CD4-positive, alpha-beta memory T cell (primary cell): ENCODE results near the gene SLC25A25. TPM values are rescaled to one million over a fixed set of nuclear protein-coding genes. Genes with fewer than 3 reads are reported as not detected.
A peak's percentile ranks its signal among the peaks of the same experiment; 100 is the strongest.

Experiments used
- CTCF ChIA-PET: fragments of 350-600 bp; sonication (Branson Sonifier 250); formaldehyde crosslinking; loops from one replicate; lab custom pipeline; 2021; ENCODE audit warnings: inconsistent platforms; ENCODE audit not compliant: partially characterized antibody; lab: Charles Lee
- POLR2A ChIA-PET: fragments of 350-600 bp; sonication (Branson Sonifier 250); formaldehyde crosslinking; loops from one replicate; lab custom pipeline; 2021; ENCODE audit not compliant: partially characterized antibody; lab: Charles Lee
- DNase-seq, 5 donors: peaks; one replicate each; pipeline versions ENCODE4 v3.0.0 to v3.0.0-alpha.2; 2020 to 2022; ENCODE audit warnings: mixed read lengths in 1 of 5
- H3K27ac ChIP-seq: one replicate; pipeline ENCODE4 v1.7.0; 2013; ENCODE audit warnings: low read depth, low read length
- H3K27me3 ChIP-seq: 2 replicates; pipeline ENCODE4 v1.7.0; 2013; ENCODE audit warnings: mild to moderate bottlenecking, low read length, moderate library complexity; ENCODE audit not compliant: insufficient read depth
- H3K36me3 ChIP-seq: 2 replicates; pipeline ENCODE4 v1.7.0; 2013; ENCODE audit warnings: mild to moderate bottlenecking, low read length, moderate library complexity; ENCODE audit not compliant: insufficient read depth
- H3K4me1 ChIP-seq: 2 replicates; pipeline ENCODE4 v1.7.0; 2013; ENCODE audit warnings: mild to moderate bottlenecking, low read length, moderate library complexity; ENCODE audit not compliant: insufficient read depth
- H3K4me3 ChIP-seq, 2 donors: one replicate each; pipeline ENCODE4 v1.7.0; 2013; ENCODE audit warnings: low read length in 2 of 2, mild to moderate bottlenecking in 1 of 2
- H3K9me3 ChIP-seq, 2 donors: one replicate each; pipeline ENCODE4 v1.7.0; 2013; ENCODE audit warnings: low read length in 2 of 2, control low read depth in 1 of 2; ENCODE audit not compliant: control insufficient read depth in 1 of 2
- H3K27ac Mint-ChIP-seq, 7 donors: one replicate each; pipeline ENCODE4 v1.8.0; 2020 to 2021; ENCODE audit warnings: mixed read lengths in 7 of 7, mild to moderate bottlenecking in 6 of 7, inconsistent platforms in 3 of 7, moderate library complexity in 3 of 7
- H3K27me3 Mint-ChIP-seq, 2 donors: one replicate each; pipeline ENCODE4 v1.8.0; 2020 to 2021; ENCODE audit warnings: mixed read lengths in 2 of 2
- H3K36me3 Mint-ChIP-seq, 2 donors: one replicate each; pipeline ENCODE4 v1.8.0; 2020 to 2021; ENCODE audit warnings: mixed read lengths in 2 of 2, inconsistent platforms in 1 of 2, mild to moderate bottlenecking in 1 of 2
- H3K4me1 Mint-ChIP-seq, 4 donors: one replicate each; pipeline ENCODE4 v1.8.0; 2020 to 2021; ENCODE audit warnings: mixed read lengths in 4 of 4, mild to moderate bottlenecking in 1 of 4
- H3K4me3 Mint-ChIP-seq, 8 donors: one replicate each; pipeline ENCODE4 v1.8.0; 2020 to 2021; ENCODE audit warnings: mixed read lengths in 8 of 8, mild to moderate bottlenecking in 7 of 8, moderate library complexity in 6 of 8, inconsistent platforms in 3 of 8
- H3K9me3 Mint-ChIP-seq, 8 donors: one replicate each; pipeline ENCODE4 v1.8.0; 2020 to 2021; ENCODE audit warnings: mixed read lengths in 8 of 8, mild to moderate bottlenecking in 5 of 8, inconsistent platforms in 3 of 8, moderate library complexity in 1 of 8
- intact Hi-C: fragments of 100-400 bp; cut with micrococcal nuclease; formaldehyde crosslinking; loops from one replicate; pipeline ENCODE4 v1.15.1; 2023
- polyA plus RNA-seq, 2 donors: library from polyadenylated mRNA; unstranded; fragments of 300-500 nt; fragmentation: Illumina TruSeq; gene quantifications; one replicate each; pipeline ENCODE4 v1.2.3, GENCODE V29; 2021
- total RNA-seq, 2 experiments: library from RNA; stranded (reverse); gene quantifications; one replicate each; pipeline ENCODE4 v1.2.3, GENCODE V29; 2021

The SLC25A25 gene
- total and polyA plus RNA-seq, 4 experiments from 2014 or later, result 13.4 to 26.9 (median 19.8) TPM

- H3K4me3 ChIP-seq, result no peak overlapping the region
- no peak overlapping the region for H3K4me3 Mint-ChIP-seq
- H3K27me3 ChIP-seq, result no peaks in the 10 kb centered on the region
- no peaks in the 10 kb centered on the region for H3K27me3 Mint-ChIP-seq
- no peaks in the 10 kb centered on the region for H3K9me3 ChIP-seq
- H3K27ac Mint-ChIP-seq, result peak overlapping the region in 3 of 7 donors; percentile 42 to 47 (median 42)
- H3K27ac ChIP-seq, result no peak overlapping the region
- CTCF ChIA-PET, result interaction anchor here (0.6 to 1.4 kb wide), 2 partner anchors 14 to 35 kb away, joined by 3 read pairs; no protein-coding TSS in a partner anchor
- peaks cover 15 to 32% (median 22%) of the 10 kb centered on the region in 4 donors for H3K4me1 Mint-ChIP-seq
- H3K36me3 ChIP-seq, result peaks cover 12% of the 10 kb centered on the region
- peaks cover 0 to 30% of the 10 kb centered on the region in 2 donors for H3K36me3 Mint-ChIP-seq
- no peaks in the 10 kb centered on the region for H3K9me3 Mint-ChIP-seq
- POLR2A ChIA-PET, result no interaction called here
- intact Hi-C loops, result loop anchor here (10.0 kb wide), 1 partner anchor 389 kb away; the partner anchor contains the start of gene TOR2A
- peaks cover 24% of the 10 kb centered on the region for H3K4me1 ChIP-seq
- DNase-seq, result no peak
Measured at GRCh38 chr9:128123451-128124080, 55.5 kb downstream of the SLC25A25 start.

- H3K4me3 Mint-ChIP-seq, result peak overlapping the region in 5 of 8 donors; percentile 17 to 87 (median 64)
- intact Hi-C loops, result loop anchor here (10.0 kb wide), 1 partner anchor 390 kb away; the partner anchor contains the start of gene TOR2A
- H3K27me3 Mint-ChIP-seq, result no peaks in the 10 kb centered on the region
Measured at GRCh38 chr9:128124451-128124850, 56.4 kb downstream of the SLC25A25 start.

GRCh38 chr9:128124873-128125579 lies 57.0 kb downstream of the SLC25A25 start:
- Mint-ChIP-seq H3K4me1 (peaks cover 24 to 43% (median 33%) of the 10 kb centered on the region in 4 donors), H3K27me3 (no peaks in the 10 kb centered on the region), H3K36me3 (peaks cover 0 to 32% of the 10 kb centered on the region in 2 donors), H3K9me3 (peaks cover 0 to 2% (median 0%) of the 10 kb centered on the region in 8 donors), H3K27ac (peak overlapping the region; percentile 36 to 90 (median 57)), H3K4me3 (peak overlapping the region; percentile 26 to 87 (median 74))
- H3K36me3 ChIP-seq, result peaks cover 12% of the 10 kb centered on the region
- DNase-seq, result no peak
- no peaks in the 10 kb centered on the region for H3K27me3 ChIP-seq
- POLR2A ChIA-PET, result interaction anchor here (1.2 to 1.7 kb wide), 3 partner anchors 9 to 53 kb away, joined by 3 to 7 read pairs (median 4); partner anchors contain the start of gene BBLN
- H3K4me1 ChIP-seq, result peaks cover 37% of the 10 kb centered on the region
- no peak overlapping the region for H3K27ac ChIP-seq
- no peak overlapping the region for H3K4me3 ChIP-seq
- intact Hi-C loops, result loop anchor here (10.0 kb wide), 1 partner anchor 390 kb away; the partner anchor contains the start of gene TOR2A
- CTCF ChIA-PET, result interaction anchor here (0.5 to 2.2 kb wide), 10 partner anchors 8 to 183 kb away, joined by 3 to 15 read pairs (median 3); partner anchors contain the start of gene NAIF1
- no peaks in the 10 kb centered on the region for H3K9me3 ChIP-seq

More at GRCh38 chr9:128124451-128124850, 56.4 kb downstream of the SLC25A25 start:
- no peak for DNase-seq
- Histone ChIP-seq H3K36me3 (peaks cover 12% of the 10 kb centered on the region), H3K27ac (no peak overlapping the region), H3K4me1 (peaks cover 33% of the 10 kb centered on the region), H3K9me3 (no peaks in the 10 kb centered on the region), H3K27me3 (no peaks in the 10 kb centered on the region), H3K4me3 (no peak overlapping the region)
- Mint-ChIP-seq H3K27ac (peak overlapping the region in 3 of 7 donors; percentile 50 to 85 (median 52)), H3K4me1 (peaks cover 20 to 39% (median 30%) of the 10 kb centered on the region in 4 donors), H3K36me3 (peaks cover 0 to 30% of the 10 kb centered on the region in 2 donors), H3K9me3 (peaks cover 0 to 2% (median 0%) of the 10 kb centered on the region in 8 donors)
- ChIA-PET CTCF (interaction anchor here (0.6 to 2.2 kb wide), 9 partner anchors 8 to 182 kb away, joined by 3 to 15 read pairs (median 3); partner anchors contain the start of gene NAIF1), POLR2A (interaction anchor here (1.2 to 1.7 kb wide), 2 partner anchors 8 to 52 kb away, joined by 3 to 7 read pairs; no protein-coding TSS in a partner anchor)

- peaks cover 24 to 46% (median 33%) of the 10 kb centered on the region in 4 donors for H3K4me1 Mint-ChIP-seq
- peak overlapping the region; percentile 64 to 85 (median 81) for H3K27ac Mint-ChIP-seq
- H3K9me3 Mint-ChIP-seq, result peaks cover 0 to 2% (median 0%) of the 10 kb centered on the region in 8 donors
- peaks cover 12% of the 10 kb centered on the region for H3K36me3 ChIP-seq
- CTCF ChIA-PET, result interaction anchor here (0.5 to 2.2 kb wide), 6 partner anchors 9 to 136 kb away, joined by 3 to 15 read pairs (median 3); partner anchors contain the start of gene NAIF1
- peak overlapping the region; percentile 83 to 99 (median 86) for H3K4me3 Mint-ChIP-seq
- intact Hi-C loops, result loop anchor here (10.0 kb wide), 1 partner anchor 391 kb away; the partner anchor contains the start of gene TOR2A
- no peak overlapping the region for H3K4me3 ChIP-seq
- no peaks in the 10 kb centered on the region for H3K27me3 Mint-ChIP-seq
- H3K9me3 ChIP-seq, result no peaks in the 10 kb centered on the region
- no peak overlapping the region for H3K27ac ChIP-seq
- POLR2A ChIA-PET, result interaction anchor here (1.4 to 1.7 kb wide), 2 partner anchors 9 to 34 kb away, joined by 4 to 7 read pairs; partner anchors contain the start of gene BBLN
- no peak for DNase-seq
- peaks cover 0 to 32% of the 10 kb centered on the region in 2 donors for H3K36me3 Mint-ChIP-seq
- H3K4me1 ChIP-seq, result peaks cover 37% of the 10 kb centered on the region
- no peaks in the 10 kb centered on the region for H3K27me3 ChIP-seq
Measured at GRCh38 chr9:128125580-128126354, 57.7 kb downstream of the SLC25A25 start.

GRCh38 chr9:128127568-128127989 lies 59.5 kb downstream of the SLC25A25 start, which contains the start of gene PTGES2:
Gene PTGES2 (minus strand): TSS chr9:128127729. CDS start chr9:128127717, 12 bp downstream.
- peak within 1 kb of the TSS; percentile 81 for H3K27ac ChIP-seq
- H3K4me1 Mint-ChIP-seq, result peaks cover 24 to 46% (median 33%) of the 10 kb centered on the region in 4 donors
- POLR2A ChIA-PET, result interaction anchor here (0.8 to 2.5 kb wide), 12 partner anchors 8 to 348 kb away, joined by 3 to 21 read pairs (median 5); partner anchors contain the start of genes BBLN, GOLGA2, NAIF1 and SLC25A25
- H3K27me3 ChIP-seq, result no peaks in the 10 kb centered on the region
- peak within 1 kb of the TSS; percentile 96 to 100 (median 99) for H3K4me3 Mint-ChIP-seq
- peaks cover 37% of the 10 kb centered on the region for H3K4me1 ChIP-seq
- H3K9me3 ChIP-seq, result no peaks in the 10 kb centered on the region
- DNase-seq, result peak; percentile 82 to 87 (median 84)
- peaks cover 0 to under 1% of the 10 kb centered on the region in 2 donors for H3K27me3 Mint-ChIP-seq
- peaks cover 0 to 23% of the 10 kb centered on the region in 2 donors for H3K36me3 Mint-ChIP-seq
- intact Hi-C loops, result loop anchor here (10.0 kb wide), 1 partner anchor 393 kb away; the partner anchor contains the start of gene TOR2A
- H3K4me3 ChIP-seq, result peak within 1 kb of the TSS; percentile 86 to 95
- peaks cover 0 to 2% (median 0%) of the 10 kb centered on the region in 8 donors for H3K9me3 Mint-ChIP-seq
- peak within 1 kb of the TSS; percentile 98 to 100 (median 99) for H3K27ac Mint-ChIP-seq
- peaks cover 12% of the 10 kb centered on the region for H3K36me3 ChIP-seq
- CTCF ChIA-PET, result interaction anchor here (1.5 to 2.2 kb wide), 3 partner anchors 10 to 30 kb away, joined by 4 to 10 read pairs (median 6); no protein-coding TSS in a partner anchor
